Trophoblast cell (in vitro differentiated cells and primary cell): ENCODE data around the gene CCL24.

Experiments
- DNase-seq, 2 donors: peaks; one replicate each; pipeline ENCODE4 v3.0.0-alpha.2; 2016
- H2AFZ ChIP-seq: 2 replicates; pipeline ENCODE4 v1.6.1; 2013; ENCODE audit warnings: low read length, moderate library complexity, mild to moderate bottlenecking; ENCODE audit not compliant: insufficient read depth, poor library complexity
- H2AK5ac ChIP-seq: 2 replicates; pipeline ENCODE4 v1.6.1; 2013; ENCODE audit warnings: mild to moderate bottlenecking, low read length
- H2BK120ac ChIP-seq: 2 replicates; pipeline ENCODE4 v1.6.1; 2013; ENCODE audit warnings: low read length, mild to moderate bottlenecking, moderate library complexity; ENCODE audit not compliant: insufficient read depth, poor library complexity
- H2BK12ac ChIP-seq: 2 replicates; pipeline ENCODE4 v1.6.1; 2013; ENCODE audit warnings: mild to moderate bottlenecking, low read length, moderate library complexity
- H2BK5ac ChIP-seq: 2 replicates; pipeline ENCODE4 v1.6.1; 2013; ENCODE audit warnings: low read length, low read depth, moderate library complexity, mild to moderate bottlenecking; ENCODE audit not compliant: poor library complexity
- H3K14ac ChIP-seq: 2 replicates; pipeline ENCODE4 v1.6.1; 2013; ENCODE audit warnings: mild to moderate bottlenecking, low read length
- H3K18ac ChIP-seq: 2 replicates; pipeline ENCODE4 v1.6.1; 2013; ENCODE audit warnings: mild to moderate bottlenecking, low read length
- H3K23ac ChIP-seq: 2 replicates; pipeline ENCODE4 v1.6.1; 2013; ENCODE audit warnings: low read length
- H3K27ac ChIP-seq: 2 replicates; pipeline ENCODE4 v1.5.1; 2013; ENCODE audit warnings: low read depth, mild to moderate bottlenecking, inconsistent platforms, low read length, moderate library complexity
- H3K27me3 ChIP-seq: 2 replicates; pipeline ENCODE4 v1.6.1; 2013; ENCODE audit warnings: inconsistent platforms, mild to moderate bottlenecking, low read length, moderate library complexity; ENCODE audit not compliant: insufficient read depth
- H3K36me3 ChIP-seq, 2 experiments: 1 replicate in 1 of 2; 2 replicates in 1 of 2; pipeline ENCODE4 v1.6.1; 2013; ENCODE audit warnings: low read length in 2 of 2, mild to moderate bottlenecking in 2 of 2, moderate library complexity in 1 of 2; ENCODE audit not compliant: insufficient read depth in 2 of 2, control insufficient read depth in 1 of 2
- H3K4ac ChIP-seq: 2 replicates; pipeline ENCODE4 v1.6.1; 2013; ENCODE audit warnings: low read depth, mild to moderate bottlenecking, low read length, moderate library complexity
- H3K4me1 ChIP-seq, 2 experiments: 1 replicate in 1 of 2; 2 replicates in 1 of 2; pipeline ENCODE4 v1.6.1; 2013; ENCODE audit warnings: low read length in 2 of 2, mild to moderate bottlenecking in 2 of 2, moderate library complexity in 1 of 2; ENCODE audit not compliant: insufficient read depth in 2 of 2, control insufficient read depth in 1 of 2
- H3K4me2 ChIP-seq: 2 replicates; pipeline ENCODE4 v1.6.1; 2013; ENCODE audit warnings: inconsistent platforms, mild to moderate bottlenecking, low read length, moderate library complexity
- H3K4me3 ChIP-seq: 2 replicates; pipeline ENCODE4 v1.5.1; 2013; ENCODE audit warnings: mild to moderate bottlenecking, low read depth, low read length, inconsistent platforms
- H3K79me1 ChIP-seq: one replicate; pipeline ENCODE4 v1.6.1; 2013; ENCODE audit warnings: low read length
- H3K79me2 ChIP-seq: 2 replicates; pipeline ENCODE4 v1.6.1; 2013; ENCODE audit warnings: low read length, mild to moderate bottlenecking; ENCODE audit not compliant: control insufficient read depth, insufficient read depth, poor library complexity
- H3K9ac ChIP-seq: 2 replicates; pipeline ENCODE4 v1.6.1; 2013; ENCODE audit warnings: mild to moderate bottlenecking, low read length
- H3K9me3 ChIP-seq: 2 replicates; pipeline ENCODE4 v1.6.1; 2013; ENCODE audit warnings: low read depth, mild to moderate bottlenecking, control low read depth, inconsistent platforms, low read length; ENCODE audit not compliant: insufficient read depth
- H4K12ac ChIP-seq: 2 replicates; pipeline ENCODE4 v1.6.1; 2013; ENCODE audit warnings: low read depth, mild to moderate bottlenecking, low read length, moderate library complexity
- H4K8ac ChIP-seq: 2 replicates; pipeline ENCODE4 v1.6.1; 2013; ENCODE audit warnings: low read depth, mild to moderate bottlenecking, low read length, moderate library complexity
- H4K91ac ChIP-seq: one replicate; pipeline ENCODE4 v1.6.1; 2013; ENCODE audit warnings: low read depth, mild to moderate bottlenecking, low read length, moderate library complexity
- WGBS: extraction: QIAGEN DNeasy Blood & Tissue Kit; methylation state at CpG from one replicate; pipeline ENCODE4 v1.1.7; 2013; ENCODE audit warnings: missing lambda C conversion rate; ENCODE audit not compliant: insufficient read length, insufficient coverage; ENCODE audit errors: extremely low coverage; 5-methylcytosine and 5-hydroxymethylcytosine counted together

Gene CCL24

GRCh38 chr7:75823198-75823910 is 9.7 kb upstream of the CCL24 start:
- H3K79me2 ChIP-seq = no peaks in the 10 kb centered on the region
- no peak overlapping the region for H3K18ac ChIP-seq
- H2BK5ac ChIP-seq = no peak overlapping the region
- no peaks in the 10 kb centered on the region for H3K4me1 ChIP-seq
- H4K91ac ChIP-seq = no peak overlapping the region
- no peak overlapping the region for H3K23ac ChIP-seq
- H3K4me3 ChIP-seq = no peak overlapping the region
- no peak overlapping the region for H3K27ac ChIP-seq
- H4K8ac ChIP-seq = no peak overlapping the region
- no peak overlapping the region for H3K14ac ChIP-seq
- no CpG with 5 or more reads among the region's 9 CpGs for WGBS
- no peak overlapping the region for H3K9ac ChIP-seq
- no peaks in the 10 kb centered on the region for H3K27me3 ChIP-seq
- H3K79me1 ChIP-seq = no peaks in the 10 kb centered on the region
- no peak overlapping the region for H3K4ac ChIP-seq
- no peak overlapping the region for H2AFZ ChIP-seq
- H3K36me3 ChIP-seq = no peaks in the 10 kb centered on the region
- no peak overlapping the region for H2BK12ac ChIP-seq
- no peak for DNase-seq
- H2AK5ac ChIP-seq = no peak overlapping the region
- H2BK120ac ChIP-seq = no peak overlapping the region
- no peak overlapping the region for H4K12ac ChIP-seq
- peaks cover 5% of the 10 kb centered on the region for H3K9me3 ChIP-seq
- no peak overlapping the region for H3K4me2 ChIP-seq

GRCh38 chr7:75820688-75821087 is 7.1 kb upstream of the CCL24 start:
- H2AFZ ChIP-seq = no peak overlapping the region
- no peaks in the 10 kb centered on the region for H3K27me3 ChIP-seq
- H3K4me2 ChIP-seq = no peak overlapping the region
- no peak overlapping the region for H3K27ac ChIP-seq
- no peak for DNase-seq
- H3K36me3 ChIP-seq = no peaks in the 10 kb centered on the region
- 100% methylated on average over 1 of the region's 1 CpG for WGBS
- no peak overlapping the region for H4K91ac ChIP-seq
- no peak overlapping the region for H3K4ac ChIP-seq
- no peak overlapping the region for H3K18ac ChIP-seq
- H2BK120ac ChIP-seq = no peak overlapping the region
- H3K4me1 ChIP-seq = no peaks in the 10 kb centered on the region
- no peak overlapping the region for H2BK5ac ChIP-seq
- no peak overlapping the region for H2AK5ac ChIP-seq
- peaks cover 5% of the 10 kb centered on the region for H3K9me3 ChIP-seq
- H2BK12ac ChIP-seq = no peak overlapping the region
- H3K79me1 ChIP-seq = no peaks in the 10 kb centered on the region
- H3K9ac ChIP-seq = no peak overlapping the region
- H3K23ac ChIP-seq = no peak overlapping the region
- no peak overlapping the region for H4K8ac ChIP-seq
- no peak overlapping the region for H3K14ac ChIP-seq
- H3K79me2 ChIP-seq = no peaks in the 10 kb centered on the region
- H4K12ac ChIP-seq = no peak overlapping the region
- H3K4me3 ChIP-seq = no peak overlapping the region

- H4K91ac ChIP-seq = no peak overlapping the region
- H2BK5ac ChIP-seq = no peak overlapping the region
- no peaks in the 10 kb centered on the region for H3K79me1 ChIP-seq
- H3K4ac ChIP-seq = no peak overlapping the region
- no peak overlapping the region for H3K14ac ChIP-seq
- no peaks in the 10 kb centered on the region for H3K27me3 ChIP-seq
- DNase-seq = no peak
- no peaks in the 10 kb centered on the region for H3K79me2 ChIP-seq
- no peak overlapping the region for H4K8ac ChIP-seq
- no peak overlapping the region for H2AK5ac ChIP-seq
- H3K27ac ChIP-seq = no peak overlapping the region
- H3K4me2 ChIP-seq = no peak overlapping the region
- WGBS = no CpG with 5 or more reads among the region's 2 CpGs
- H3K4me3 ChIP-seq = no peak overlapping the region
- no peaks in the 10 kb centered on the region for H3K4me1 ChIP-seq
- H3K9me3 ChIP-seq = peaks cover 5% of the 10 kb centered on the region
- no peak overlapping the region for H2BK120ac ChIP-seq
- no peak overlapping the region for H3K18ac ChIP-seq
- H2AFZ ChIP-seq = no peak overlapping the region
- H3K36me3 ChIP-seq = no peaks in the 10 kb centered on the region
- H2BK12ac ChIP-seq = no peak overlapping the region
- no peak overlapping the region for H4K12ac ChIP-seq
- no peak overlapping the region for H3K9ac ChIP-seq
- no peak overlapping the region for H3K23ac ChIP-seq
Measured at GRCh38 chr7:75819711-75820110, 6.1 kb upstream of the CCL24 start.

- H2AFZ ChIP-seq = no peak overlapping the region
- no peaks in the 10 kb centered on the region for H3K79me2 ChIP-seq
- DNase-seq = no peak
- no peak overlapping the region for H3K23ac ChIP-seq
- no peaks in the 10 kb centered on the region for H3K27me3 ChIP-seq
- no peak overlapping the region for H3K4me2 ChIP-seq
- no peak overlapping the region for H3K4me3 ChIP-seq
- no peak overlapping the region for H4K12ac ChIP-seq
- WGBS = no CpG with 5 or more reads among the region's 5 CpGs
- H2AK5ac ChIP-seq = no peak overlapping the region
- no peak overlapping the region for H2BK120ac ChIP-seq
- peaks cover 5% of the 10 kb centered on the region for H3K9me3 ChIP-seq
- H2BK12ac ChIP-seq = no peak overlapping the region
- no peak overlapping the region for H3K14ac ChIP-seq
- H3K27ac ChIP-seq = no peak overlapping the region
- H3K4ac ChIP-seq = no peak overlapping the region
- no peak overlapping the region for H3K18ac ChIP-seq
- H2BK5ac ChIP-seq = no peak overlapping the region
- no peaks in the 10 kb centered on the region for H3K4me1 ChIP-seq
- no peak overlapping the region for H4K8ac ChIP-seq
- H3K36me3 ChIP-seq = no peaks in the 10 kb centered on the region
- no peak overlapping the region for H4K91ac ChIP-seq
- H3K9ac ChIP-seq = no peak overlapping the region
- H3K79me1 ChIP-seq = no peaks in the 10 kb centered on the region
Measured at GRCh38 chr7:75818472-75818871, 4.9 kb upstream of the CCL24 start.
